K562 (cell line): Measurements from ENCODE around the gene CCDC141. TPM values are rescaled to one million over a fixed set of nuclear protein-coding genes. Genes with fewer than 3 reads are reported as not detected.

Source experiments
- ATAC-seq: fragments of 200-7000 bp; cut with Tn5 transposase; 3 replicates; pipeline ENCODE4 v1.9.1; 2020; ENCODE audit warnings: moderate library complexity
- BruUV-seq: library from RNA; stranded (reverse); fragments of 400-500 nt; replicated peaks from 2 replicates; lab custom pipeline; 2021; lab: Mats Ljungman, UMichigan
- CTCF ChIA-PET: fragments of 300-600 bp; formaldehyde crosslinking; extraction: SDS; loops from one replicate; lab custom pipeline; 2021; ENCODE audit warnings: low intra/inter-chr PET ratio; lab: Yijun Ruan, JAX
- POLR2A ChIA-PET: fragments of 300-600, 350-650 bp; sonication (Branson Sonifier 250); formaldehyde crosslinking; extraction: SDS; loops from one replicate; lab custom pipeline; 2021; ENCODE audit warnings: antibody characterized with exemption, inconsistent platforms; lab: Yijun Ruan, JAX
- DNase-seq, 4 experiments: peaks; one replicate each; pipeline versions ENCODE4 v3.0.0 to v3.0.0-alpha.2; 2011 to 2018; ENCODE audit warnings: low spot score in 3 of 4, mixed read lengths in 3 of 4; ENCODE audit errors: extremely low read depth in 1 of 4
- FAIRE-seq: peaks from 2 replicates; lab custom pipeline; 2011; peaks lifted over from hg19 to GRCh38; lab: Jason Lieb, UNC
- H2AFZ ChIP-seq: 2 replicates; pipeline ENCODE4 v1.6.0; 2011; ENCODE audit warnings: low read depth, low read length, control low read depth, inconsistent platforms
- H3K27ac ChIP-seq: fragments of 200-600 bp; 3 replicates; pipeline ENCODE4 v1.8.0; 2011; ENCODE audit warnings: low read depth, mild to moderate bottlenecking, control low read depth, inconsistent platforms, low read length, moderate library complexity, mixed read lengths; ENCODE audit errors: extremely low read depth
- H3K27me3 ChIP-seq, 2 experiments: fragments of 300-600 bp in 1 of 2; 2 replicates in 1 of 2; 3 replicates in 1 of 2; pipeline versions ENCODE4 v1.6.0 to v1.8.0; 2011; ENCODE audit warnings: inconsistent platforms in 2 of 2, low read length in 2 of 2, mild to moderate bottlenecking in 1 of 2, mixed read lengths in 1 of 2, moderate library complexity in 1 of 2; ENCODE audit not compliant: control insufficient read depth in 2 of 2, insufficient read depth in 2 of 2
- H3K36me3 ChIP-seq: fragments of 300-600 bp; 3 replicates; pipeline ENCODE4 v1.8.0; 2011; ENCODE audit warnings: mild to moderate bottlenecking, low read length, inconsistent platforms; ENCODE audit not compliant: control insufficient read depth, insufficient read depth
- H3K4me1 ChIP-seq, 2 experiments: fragments of 200-600 bp in 1 of 2; replicated peaks in 1 of 2; 2 replicates in 1 of 2; 3 replicates in 1 of 2; pipeline versions ENCODE4 v1.5.1 to v1.8.0; 2011; ENCODE audit warnings: inconsistent platforms in 2 of 2, low read length in 2 of 2, mild to moderate bottlenecking in 1 of 2, mixed read lengths in 1 of 2, moderate library complexity in 1 of 2; ENCODE audit not compliant: control insufficient read depth in 2 of 2, insufficient read depth in 2 of 2
- H3K4me2 ChIP-seq: 2 replicates; pipeline ENCODE4 v1.6.1; 2011; ENCODE audit warnings: low read length, control low read depth, inconsistent platforms, mixed read lengths; ENCODE audit not compliant: insufficient read depth
- H3K4me3 ChIP-seq: fragments of 200-600 bp; sonication (generic), shearing (Covaris generic); 2 replicates; pipeline ENCODE4 v1.5.1; 2016; ENCODE audit warnings: control low read depth, inconsistent platforms
- H3K79me2 ChIP-seq: fragments of 200-600 bp; 3 replicates; pipeline ENCODE4 v1.8.0; 2011; ENCODE audit warnings: low read length, inconsistent platforms; ENCODE audit not compliant: control insufficient read depth, insufficient read depth
- H3K9ac ChIP-seq, 2 experiments: 2 replicates each; pipeline versions ENCODE4 v1.6.0 to v1.6.1; 2011; ENCODE audit warnings: low read depth in 2 of 2, low read length in 2 of 2, control low read depth in 1 of 2, inconsistent platforms in 1 of 2, mild to moderate bottlenecking in 1 of 2, mixed read lengths in 1 of 2; ENCODE audit not compliant: insufficient read depth in 1 of 2
- H3K9me1 ChIP-seq: one replicate; pipeline ENCODE4 v1.6.0; 2011; ENCODE audit warnings: inconsistent platforms, mild to moderate bottlenecking, low read length, moderate library complexity; ENCODE audit not compliant: control insufficient read depth, insufficient read depth
- H3K9me3 ChIP-seq: replicated peaks from 2 replicates; pipeline ENCODE4 v1.5.1; 2011; ENCODE audit warnings: low read depth, low read length, inconsistent platforms; ENCODE audit not compliant: control insufficient read depth, insufficient read depth
- H4K20me1 ChIP-seq: replicated peaks from 2 replicates; pipeline ENCODE4 v1.6.1; 2011; ENCODE audit warnings: low read length, inconsistent platforms, mixed read lengths; ENCODE audit not compliant: control insufficient read depth, insufficient read depth
- BACH1 ChIP-seq: fragments of 200-800 bp; sonication (Bioruptor generic); IDR thresholded peaks from 2 replicates; pipeline ENCODE4 v1.6.1; 2016; ENCODE audit warnings: missing genetic modification characterization, missing compliant biosample characterization
- EGR1 ChIP-seq: fragments of 450-650 bp; conservative IDR thresholded peaks from 2 replicates; pipeline ENCODE4 v1.6.1; 2017; ENCODE audit warnings: mild to moderate bottlenecking
- MCM5 ChIP-seq: fragments of 450-650 bp; IDR thresholded peaks from 2 replicates; pipeline ENCODE4 v1.6.1; 2016; ENCODE audit warnings: low read depth
- RCOR1 ChIP-seq, 2 experiments: IDR thresholded peaks; 2 replicates each; pipeline ENCODE4 v1.6.1; 2012; ENCODE audit warnings: low read depth in 2 of 2, low read length in 2 of 2, borderline replicate concordance in 1 of 2, improper control_type of control experiment in 1 of 2
- SPI1 ChIP-seq: IDR thresholded peaks from 2 replicates; pipeline ENCODE4 v1.6.1; 2011; ENCODE audit warnings: low read depth, low read length, control low read depth, borderline replicate concordance
- ZNF12 ChIP-seq: sonication (generic); formaldehyde crosslinking; IDR thresholded peaks from 2 replicates; pipeline ENCODE4 v1.4.0; 2020; ENCODE audit warnings: mild to moderate bottlenecking, missing genetic modification reagents
- ZNF175 ChIP-seq: fragments of 200-800 bp; sonication (Bioruptor generic); IDR thresholded peaks from 2 replicates; pipeline ENCODE4 v1.6.1; 2016; ENCODE audit warnings: low read depth, mild to moderate bottlenecking, missing genetic modification characterization, missing compliant biosample characterization
- ZNF398 ChIP-seq: fragments of 250-450 bp; sonication (Bioruptor Pico); IDR thresholded peaks from 2 replicates; pipeline ENCODE4 v1.8.0; 2021; ENCODE audit warnings: moderate library complexity, mild to moderate bottlenecking, inconsistent platforms
- ZNF778 ChIP-seq: fragments of 450-650 bp; formaldehyde crosslinking; IDR thresholded peaks from 2 replicates; pipeline ENCODE4 v1.4.0; 2020; ENCODE audit warnings: mild to moderate bottlenecking, moderate library complexity
- ZNF780A ChIP-seq: fragments of 250-450 bp; sonication (Bioruptor Pico); IDR thresholded peaks from 2 replicates; pipeline ENCODE4 v1.5.0; 2021; ENCODE audit warnings: mild to moderate bottlenecking
- WGBS: fragments of 100-300 bp; shearing (Covaris generic); methylation state at CpG from one replicate; pipeline ENCODE4 v1.1.6; 2016; ENCODE audit warnings: low coverage, mixed read lengths; ENCODE audit not compliant: insufficient coverage; ENCODE audit errors: missing lambda C conversion rate; 5-methylcytosine and 5-hydroxymethylcytosine counted together
- in situ Hi-C: fragments of 300-500 bp; cut with MboI; formaldehyde crosslinking; loops from 4 replicates; pipeline ENCODE4 v1.15.0; 2018; ENCODE audit warnings: inconsistent platforms, mixed read lengths
- intact Hi-C: fragments of 100-400 bp; cut with micrococcal nuclease; formaldehyde crosslinking; loops from 2 replicates; pipeline ENCODE4 v1.14.2; 2022
- polyA plus RNA-seq, 8 experiments: library from polyadenylated mRNA; depleted of rRNA in 4 of 8; stranded (reverse) in 5 of 8; unstranded in 3 of 8; fragments of >200 nt; fragmentation: Nextera tagmentation in 2 of 8; fragmentation: Illumina TruSeq in 1 of 8; extraction: Ambion mirVana in 2 of 8; extraction: Trizol in 1 of 8; gene quantifications; 2 replicates each; pipeline versions ENCODE4 v1.2.1 to v1.2.3, GENCODE V29; 2011 to 2014; ENCODE audit warnings: inconsistent platforms in 1 of 8, missing spikeins in 1 of 8
- total RNA-seq, 7 experiments: library from RNA; depleted of rRNA in 6 of 7; stranded (reverse); fragments of >200 nt in 6 of 7; fragmentation: Illumina TruSeq in 2 of 7; extraction: Trizol in 2 of 7; gene quantifications; 2 replicates each; pipeline versions ENCODE4 v1.2.1 to v1.2.3, GENCODE V29; 2011 to 2021; ENCODE audit warnings: low replicate concordance in 1 of 7

The CCDC141 gene
- total and polyA plus RNA-seq, 9 of the 15 experiments (the other 6 are each of a cell fraction or from before 2014, with no cell fraction given): 0.09 TPM; not detected in 8

GRCh38 chr2:178825183-178825582, 224.8 kb downstream of the CCDC141 start:
- BruUV-seq: no TSS peak
- CTCF ChIA-PET: no interaction called here
- TF ChIP-seq ZNF780A (CRISPR knock-in tag): no peak
- no peak for TF ChIP-seq ZNF398 (CRISPR knock-in tag)
- TF ChIP-seq RCOR1 (IDR thresholded peaks at IDR 0.05; ENCODE audit: borderline replicate concordance in 1 of 2, low read depth in 2 of 2, low read length in 2 of 2): no peak
- TF ChIP-seq ZNF778: no peak
- TF ChIP-seq SPI1: no peak
- TF ChIP-seq ZNF12 (CRISPR knock-in tag): no peak
- no peak for TF ChIP-seq MCM5
- TF ChIP-seq ZNF175 (CRISPR knock-in tag): no peak
- no peak for TF ChIP-seq EGR1
- TF ChIP-seq BACH1: no peak
- TF ChIP-seq, all 486 proteins: peak for 0
- no peaks in the 10 kb centered on the region for H3K4me1 ChIP-seq
- no peak overlapping the region for H3K4me2 ChIP-seq
- FAIRE-seq (no peak), ATAC-seq (no peak), DNase-seq (no peak)
- H2AFZ ChIP-seq: no peak overlapping the region
- no peaks in the 10 kb centered on the region for H3K36me3 ChIP-seq
- no peak overlapping the region for H3K4me3 ChIP-seq
- in situ Hi-C loops (no loop called here), intact Hi-C loops (no loop called here)
- POLR2A ChIA-PET: interaction anchor here (0.6 kb wide), 1 partner anchor 1092 kb away, joined by 3 read pairs; no protein-coding TSS in a partner anchor
- H3K79me2 ChIP-seq: no peaks in the 10 kb centered on the region
- WGBS: 0% methylated on average over 1 of the region's 1 CpG
- H4K20me1 ChIP-seq: no peaks in the 10 kb centered on the region
- H3K9me3 ChIP-seq: no peaks in the 10 kb centered on the region
- H3K27me3 ChIP-seq: no peaks in the 10 kb centered on the region
- H3K27ac ChIP-seq: no peak overlapping the region
- no peaks in the 10 kb centered on the region for H3K9me1 ChIP-seq
- H3K9ac ChIP-seq: no peak overlapping the region
